Activated CD4-positive, alpha-beta T cell treated with anti-CD3 and anti-CD28 coated beads, Interleukin-2, amount 10 ng/mL, durations not matched to agents 24 days and 14 days (primary cell): ENCODE measurements around the gene DDX31. TPM values are rescaled to one million over a fixed set of nuclear protein-coding genes. Genes with fewer than 3 reads are reported as not detected.

ENCODE experiments used
- DNase-seq: peaks from one replicate; pipeline ENCODE4 v3.0.0; 2022
- H3K27ac Mint-ChIP-seq: one replicate; pipeline ENCODE4 v1.8.0; 2022; ENCODE audit warnings: mild to moderate bottlenecking, mixed read lengths
- H3K27me3 Mint-ChIP-seq: one replicate; pipeline ENCODE4 v1.8.0; 2022; ENCODE audit warnings: mixed read lengths
- H3K36me3 Mint-ChIP-seq: one replicate; pipeline ENCODE4 v1.8.0; 2022; ENCODE audit warnings: low read depth, mild to moderate bottlenecking, mixed read lengths
- H3K4me1 Mint-ChIP-seq: one replicate; pipeline ENCODE4 v1.8.0; 2021; ENCODE audit warnings: mixed read lengths
- H3K4me3 Mint-ChIP-seq: one replicate; pipeline ENCODE4 v1.8.0; 2022; ENCODE audit warnings: mild to moderate bottlenecking, moderate library complexity, mixed read lengths
- H3K9me3 Mint-ChIP-seq: one replicate; pipeline ENCODE4 v1.8.0; 2021; ENCODE audit warnings: mixed read lengths
- intact Hi-C: fragments of 100-400 bp; cut with micrococcal nuclease; formaldehyde crosslinking; loops from one replicate; pipeline ENCODE4 v1.15.1; 2023
- total RNA-seq: library from RNA; stranded (reverse); gene quantifications from 2 replicates; pipeline ENCODE4 v1.2.3, GENCODE V29; 2022

DDX31 gene
- total RNA-seq, 1 donor from 2014 or later: 31.8 TPM

DNA sequence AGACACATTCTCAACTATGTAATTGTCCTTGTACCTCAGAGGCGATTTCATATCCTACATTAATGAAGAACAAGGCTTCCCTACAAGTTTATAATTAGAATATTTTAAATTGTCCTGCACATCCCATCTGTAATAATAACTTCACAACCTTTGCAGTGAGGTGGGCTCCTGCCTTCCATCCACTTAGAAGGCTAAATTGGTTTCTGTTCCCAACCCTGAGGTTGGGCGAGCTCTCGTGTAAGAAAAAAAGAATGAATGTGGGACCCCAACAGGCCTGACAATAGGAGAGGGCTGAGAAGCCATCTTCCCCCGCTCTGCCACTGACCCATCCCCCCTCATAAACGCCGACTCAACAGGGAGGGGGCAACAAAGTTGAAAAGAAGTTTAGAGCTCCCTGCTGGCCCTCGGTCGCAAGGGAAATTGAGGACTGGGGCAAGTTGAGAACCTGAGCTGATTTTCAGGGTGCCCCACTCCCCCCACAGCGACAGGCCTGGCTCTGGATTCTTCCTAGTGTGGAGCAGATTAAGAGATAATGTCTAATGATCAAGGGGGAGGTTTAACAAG, 78.0 kb downstream of the DDX31 start:
- Mint-ChIP-seq H3K27me3 (peaks cover 40% of the 10 kb centered on the region), H3K36me3 (peaks cover 8% of the 10 kb centered on the region), H3K4me1 (no peaks in the 10 kb centered on the region), H3K9me3 (no peaks in the 10 kb centered on the region), H3K27ac (no peak overlapping the region), H3K4me3 (no peak overlapping the region)
- intact Hi-C loops: no loop called here
- DNase-seq: no peak

DNA sequence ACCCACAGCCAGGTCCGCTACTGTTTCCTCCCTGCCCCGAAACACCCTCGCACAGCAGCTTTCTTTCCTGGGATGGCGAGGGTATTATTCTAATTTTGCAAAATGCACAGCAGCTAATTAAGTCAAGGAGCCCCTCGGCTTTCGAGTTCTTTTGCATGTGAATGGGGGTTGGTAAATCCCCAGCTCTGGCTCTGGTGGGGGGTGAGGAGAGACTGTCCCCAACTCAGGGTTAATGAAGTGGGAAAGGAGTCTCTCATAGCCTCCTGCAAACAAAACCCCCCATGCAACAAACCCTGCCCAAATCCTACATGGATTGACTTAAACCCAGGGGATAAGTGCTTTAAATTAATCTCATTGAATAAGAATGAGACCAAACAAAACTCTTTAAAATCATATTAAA, 78.5 kb downstream of the DDX31 start:
- intact Hi-C loops: no loop called here
- H3K4me3 Mint-ChIP-seq: no peak overlapping the region
- H3K9me3 Mint-ChIP-seq: no peaks in the 10 kb centered on the region
- no peak overlapping the region for H3K27ac Mint-ChIP-seq
- DNase-seq: no peak
- peaks cover 8% of the 10 kb centered on the region for H3K36me3 Mint-ChIP-seq
- peaks cover 46% of the 10 kb centered on the region for H3K27me3 Mint-ChIP-seq
- H3K4me1 Mint-ChIP-seq: no peaks in the 10 kb centered on the region

DNA sequence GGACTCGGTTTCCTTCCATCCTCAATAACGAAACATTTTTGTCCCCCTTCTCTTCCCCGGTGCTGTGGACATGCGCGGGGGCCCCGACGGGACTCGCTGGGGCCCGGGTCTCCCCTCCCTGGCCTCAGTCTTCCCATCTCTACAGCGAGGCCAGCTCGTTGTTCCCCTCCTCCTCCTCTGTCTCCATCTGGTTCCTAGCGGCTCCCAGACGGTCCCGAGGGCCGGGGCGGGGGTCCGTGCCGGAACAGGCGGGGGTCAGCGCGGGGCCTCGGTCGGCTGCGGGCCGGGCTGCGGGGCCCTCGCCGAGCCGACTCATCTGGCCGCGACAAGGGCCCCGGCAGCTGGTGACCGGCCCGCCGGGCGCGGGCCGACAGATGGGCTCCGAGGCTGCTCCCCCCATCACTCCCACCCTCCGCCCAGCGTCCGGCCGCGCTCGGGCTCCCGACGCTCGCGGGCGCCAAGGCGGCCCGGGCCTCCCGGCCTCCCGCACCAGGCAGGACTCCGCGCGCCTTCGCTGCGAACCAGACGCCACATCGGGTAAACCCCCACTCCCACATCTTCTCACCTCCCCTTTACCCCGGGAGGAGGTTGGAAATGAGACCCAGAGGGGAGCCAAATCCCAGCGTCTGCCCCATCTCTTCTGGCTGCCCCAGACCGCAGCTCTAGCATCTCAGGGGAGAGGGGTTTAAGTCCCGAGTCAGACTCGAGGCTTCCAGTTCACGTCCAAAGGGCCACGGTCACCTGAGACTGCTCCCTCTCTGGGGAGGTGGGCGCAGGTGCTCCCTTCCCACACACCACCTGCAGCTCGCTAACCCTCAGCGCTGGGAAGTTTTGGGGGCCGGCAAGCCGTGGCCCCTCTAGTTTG, 79.2 kb downstream of the DDX31 start:
- H3K4me1 Mint-ChIP-seq: peaks cover 3% of the 10 kb centered on the region
- H3K9me3 Mint-ChIP-seq: no peaks in the 10 kb centered on the region
- intact Hi-C loops: no loop called here
- H3K36me3 Mint-ChIP-seq: peaks cover 6% of the 10 kb centered on the region
- DNase-seq: no peak
- H3K27ac Mint-ChIP-seq: no peak overlapping the region
- H3K4me3 Mint-ChIP-seq: no peak overlapping the region
- peaks cover 53% of the 10 kb centered on the region for H3K27me3 Mint-ChIP-seq

DNA sequence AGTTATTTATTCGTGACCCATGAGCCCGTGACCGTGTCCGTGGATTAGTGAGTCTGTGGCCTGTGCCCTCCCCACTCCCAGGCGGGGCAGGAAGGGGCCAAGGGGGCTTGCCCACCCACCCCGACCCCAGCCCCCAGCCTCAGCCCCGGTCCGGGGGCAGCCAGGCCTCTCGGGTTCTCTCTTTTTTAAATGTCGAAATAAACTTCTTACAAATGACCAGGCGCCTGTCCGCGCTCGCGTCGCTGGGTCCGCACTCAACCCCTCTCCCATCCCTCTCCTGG, 79.8 kb downstream of the DDX31 start:
- H3K4me1 Mint-ChIP-seq: peaks cover 3% of the 10 kb centered on the region
- intact Hi-C loops: no loop called here

DNA sequence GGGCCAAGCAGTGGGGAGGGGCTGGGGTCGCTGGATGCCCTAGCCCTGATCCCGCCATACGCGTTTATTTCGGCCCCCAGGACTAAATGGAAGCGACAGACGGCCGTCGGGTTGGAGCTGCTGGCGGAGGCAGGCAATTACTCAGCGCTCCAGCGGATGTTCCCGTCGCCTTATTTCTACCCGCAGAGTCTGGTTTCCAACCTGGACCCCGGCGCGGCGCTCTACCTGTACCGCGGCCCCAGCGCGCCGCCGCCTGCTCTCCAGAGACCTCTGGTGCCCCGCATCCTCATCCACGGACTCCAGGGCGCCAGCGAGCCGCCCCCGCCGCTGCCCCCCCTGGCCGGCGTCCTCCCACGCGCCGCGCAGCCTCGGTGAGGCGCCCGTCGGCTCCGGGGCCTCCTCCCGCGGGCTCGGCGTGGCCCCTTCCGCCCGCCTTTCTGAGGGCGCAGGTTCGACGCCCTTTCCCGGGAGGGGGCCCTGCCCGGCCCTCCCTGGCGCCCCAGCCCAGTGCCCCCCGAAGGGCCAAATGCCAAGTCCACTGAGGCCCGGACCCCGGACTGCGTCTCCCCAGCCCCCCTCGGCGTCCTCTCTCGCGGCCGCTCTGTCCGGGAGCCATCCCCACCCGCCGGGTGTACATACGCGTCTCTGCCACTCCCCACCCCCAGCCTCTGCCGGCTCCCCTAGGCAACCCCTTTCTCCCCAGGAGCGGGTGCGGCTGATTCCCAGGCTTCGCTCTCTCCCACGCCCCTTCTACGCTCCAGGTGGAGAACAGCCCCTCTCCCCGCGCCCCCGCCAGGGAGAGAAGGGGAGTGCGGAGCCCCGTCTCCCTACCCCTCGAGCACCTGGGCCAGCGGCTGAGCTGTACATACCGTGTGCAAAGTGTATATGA, 80.4 kb downstream of the DDX31 start:
- DNase-seq: no peak
- peaks cover 6% of the 10 kb centered on the region for H3K36me3 Mint-ChIP-seq
- peaks cover 3% of the 10 kb centered on the region for H3K4me1 Mint-ChIP-seq
- intact Hi-C loops: no loop called here
- peaks cover 63% of the 10 kb centered on the region for H3K27me3 Mint-ChIP-seq
- H3K9me3 Mint-ChIP-seq: no peaks in the 10 kb centered on the region
- H3K4me3 Mint-ChIP-seq: no peak overlapping the region
- no peak overlapping the region for H3K27ac Mint-ChIP-seq

More for the DNA sequence above, 79.8 kb downstream of the DDX31 start:
- Mint-ChIP-seq H3K9me3 (no peaks in the 10 kb centered on the region), H3K27me3 (peaks cover 57% of the 10 kb centered on the region), H3K36me3 (peaks cover 6% of the 10 kb centered on the region), H3K4me3 (no peak overlapping the region), H3K27ac (no peak overlapping the region)
- no peak for DNase-seq

DNA sequence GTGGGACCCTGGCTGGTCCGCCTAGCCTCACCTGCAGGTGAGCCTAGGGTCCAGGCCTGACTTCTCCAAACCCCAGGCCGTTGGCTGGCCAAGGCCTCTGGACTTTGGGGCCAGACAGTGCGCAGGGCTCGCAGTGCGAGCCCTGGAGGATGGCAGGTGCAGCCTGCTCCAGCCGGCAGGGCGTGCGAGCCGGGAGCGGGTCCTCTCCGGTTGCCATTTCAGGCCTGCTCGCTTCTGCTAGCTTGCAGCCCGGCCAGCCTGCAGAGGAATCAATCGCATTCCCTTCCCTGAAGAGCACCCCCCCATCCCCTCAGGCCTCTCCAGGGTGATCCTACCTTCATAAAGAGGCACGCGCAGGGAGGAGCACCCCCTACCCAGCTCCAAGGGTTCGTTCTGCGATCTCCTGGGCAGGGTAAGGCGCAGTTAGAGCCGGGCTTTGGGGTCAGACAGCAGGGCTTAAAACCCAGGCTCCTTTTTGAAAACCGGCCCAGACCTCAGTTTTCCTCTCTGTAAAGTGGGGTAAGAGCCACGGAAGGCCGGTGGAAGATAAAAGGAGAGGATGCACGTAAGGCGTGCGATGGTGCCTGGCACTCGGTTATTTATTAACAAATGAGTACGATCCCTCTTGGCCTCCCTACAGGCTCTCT, 81.2 kb downstream of the DDX31 start:
- no peak for DNase-seq
- intact Hi-C loops: no loop called here
- Mint-ChIP-seq H3K36me3 (peaks cover 4% of the 10 kb centered on the region), H3K9me3 (no peaks in the 10 kb centered on the region), H3K27ac (no peak overlapping the region), H3K4me3 (no peak overlapping the region), H3K4me1 (peaks cover 3% of the 10 kb centered on the region), H3K27me3 (peaks cover 68% of the 10 kb centered on the region)

DNA sequence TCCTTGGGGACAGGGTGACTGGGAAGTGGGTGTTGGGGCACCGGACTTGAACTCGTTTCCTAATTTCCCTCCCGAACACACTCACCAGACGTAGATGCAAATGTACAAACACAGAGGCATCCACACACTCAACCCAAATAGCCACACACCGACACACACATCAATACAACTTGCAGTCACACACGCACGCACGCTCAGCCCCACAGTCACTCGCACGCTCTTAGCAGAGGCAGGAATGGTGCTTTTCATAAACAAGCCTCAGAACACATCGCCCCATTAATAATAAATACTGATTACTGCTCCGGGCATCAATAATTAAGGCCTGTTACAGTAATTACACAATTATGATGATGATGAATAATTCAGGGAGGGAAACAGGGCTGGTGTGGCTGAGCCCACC, 81.7 kb downstream of the DDX31 start:
- no peak for DNase-seq
- Mint-ChIP-seq H3K4me3 (no peak overlapping the region), H3K27me3 (peaks cover 74% of the 10 kb centered on the region), H3K36me3 (peaks cover 2% of the 10 kb centered on the region), H3K4me1 (peaks cover 3% of the 10 kb centered on the region), H3K27ac (no peak overlapping the region), H3K9me3 (no peaks in the 10 kb centered on the region)
- intact Hi-C loops: no loop called here

DNA sequence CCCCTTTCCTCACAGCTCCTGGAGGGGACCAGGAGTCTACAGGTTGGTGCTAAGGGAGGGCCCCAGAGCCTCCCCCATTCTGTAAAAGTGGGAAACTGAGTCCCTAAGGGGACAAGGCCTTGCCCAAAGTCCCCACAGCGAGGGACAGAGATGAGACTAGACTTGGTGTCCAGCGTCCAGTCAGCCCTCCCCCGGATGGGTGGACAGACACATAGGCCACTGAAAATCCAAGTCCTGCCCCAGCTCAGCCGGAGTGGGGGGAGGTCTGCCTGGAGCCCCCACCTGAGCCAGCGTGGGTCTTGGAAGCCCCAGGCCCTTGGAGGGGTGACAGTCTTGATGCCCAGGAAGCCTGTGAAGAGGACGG, 82.2 kb downstream of the DDX31 start:
- Mint-ChIP-seq H3K4me1 (peaks cover 3% of the 10 kb centered on the region), H3K9me3 (no peaks in the 10 kb centered on the region), H3K36me3 (peaks cover 2% of the 10 kb centered on the region), H3K4me3 (no peak overlapping the region), H3K27me3 (peaks cover 76% of the 10 kb centered on the region), H3K27ac (no peak overlapping the region)
- intact Hi-C loops: no loop called here
- DNase-seq: no peak

DNA sequence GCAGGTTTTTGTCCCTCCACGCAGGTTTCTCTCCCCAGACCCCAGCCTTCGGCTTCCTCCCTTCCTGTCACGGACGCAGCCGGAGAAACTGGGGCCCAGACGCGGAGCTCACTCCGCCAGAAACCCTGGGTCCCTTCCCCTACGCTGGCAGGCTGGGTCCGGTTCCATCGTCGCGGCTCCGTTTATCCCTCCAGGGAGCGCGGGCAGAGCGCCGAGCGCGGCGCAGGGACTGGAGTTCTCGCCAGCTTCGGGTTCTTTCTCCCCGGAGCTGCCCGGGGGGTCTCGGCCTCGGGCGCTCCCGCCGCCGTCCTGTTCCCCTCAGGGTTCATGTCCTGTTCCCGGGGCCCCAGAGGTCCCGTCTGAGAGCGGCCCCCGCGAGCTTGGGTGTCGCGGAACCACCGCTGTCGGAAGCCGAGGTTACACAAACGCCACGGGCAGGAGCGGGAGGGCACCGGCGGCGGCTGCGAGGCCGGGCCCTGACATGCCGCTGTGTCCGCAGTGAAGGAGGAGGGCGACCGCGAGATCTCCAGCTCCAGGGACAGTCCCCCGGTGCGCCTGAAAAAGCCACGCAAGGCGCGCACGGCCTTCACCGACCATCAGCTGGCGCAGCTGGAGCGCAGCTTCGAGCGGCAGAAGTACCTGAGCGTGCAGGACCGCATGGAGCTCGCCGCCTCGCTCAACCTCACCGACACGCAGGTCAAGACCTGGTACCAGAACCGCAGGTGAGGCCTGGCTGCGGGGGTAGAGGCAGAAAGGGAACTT, 82.8 kb downstream of the DDX31 start:
- no peaks in the 10 kb centered on the region for H3K9me3 Mint-ChIP-seq
- peaks cover 72% of the 10 kb centered on the region for H3K27me3 Mint-ChIP-seq
- no peak overlapping the region for H3K27ac Mint-ChIP-seq
- peaks cover 3% of the 10 kb centered on the region for H3K4me1 Mint-ChIP-seq
- DNase-seq: no peak
- no peak overlapping the region for H3K4me3 Mint-ChIP-seq
- H3K36me3 Mint-ChIP-seq: peaks cover under 1% of the 10 kb centered on the region
- intact Hi-C loops: no loop called here

DNA sequence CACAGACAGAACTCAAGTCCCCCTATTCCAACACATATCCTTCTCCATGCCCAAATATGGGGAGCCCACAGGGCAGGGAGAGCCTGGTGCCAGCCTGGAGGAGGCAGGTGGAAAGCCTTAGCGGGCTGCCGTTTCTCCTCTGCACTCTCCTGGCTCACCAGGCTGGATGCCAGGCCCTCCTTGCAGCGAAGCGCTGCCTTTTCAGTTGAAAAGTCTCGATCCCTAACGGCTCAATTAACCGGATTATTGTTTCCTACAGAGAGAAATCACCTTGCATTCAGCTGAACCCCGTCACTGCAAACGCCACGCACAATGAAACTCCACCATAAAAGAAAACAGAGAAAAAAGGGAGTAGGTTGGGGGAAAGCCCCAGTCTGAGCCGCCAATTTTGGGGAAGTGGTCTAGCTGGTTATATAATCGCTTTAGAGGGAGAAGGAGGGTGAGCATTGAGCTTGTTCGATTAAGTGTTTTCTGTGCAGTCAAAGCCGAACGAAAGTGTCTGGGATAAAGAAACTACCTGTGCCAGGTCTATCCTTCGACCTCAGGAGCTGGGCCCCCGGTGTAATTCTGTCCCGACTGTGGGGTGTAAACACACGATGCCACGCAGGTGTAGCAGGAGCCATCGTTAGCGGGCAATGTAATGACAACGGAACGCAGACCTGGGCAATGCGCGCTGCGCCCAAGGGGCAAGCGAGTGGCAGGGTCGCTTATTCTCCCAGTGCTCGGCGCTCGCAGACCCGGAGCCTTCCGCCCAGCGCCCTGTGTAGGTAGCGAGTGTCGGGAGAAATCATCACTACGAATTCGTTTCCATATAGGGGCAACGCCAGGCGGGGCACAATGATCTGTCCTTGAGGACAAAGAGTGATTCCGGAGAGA, 83.6 kb downstream of the DDX31 start:
- peak overlapping the region; percentile 64 for H3K27ac Mint-ChIP-seq
- intact Hi-C loops: no loop called here
- no peak for DNase-seq
- H3K27me3 Mint-ChIP-seq: peaks cover 70% of the 10 kb centered on the region
- no peak overlapping the region for H3K4me3 Mint-ChIP-seq
- peaks cover 7% of the 10 kb centered on the region for H3K4me1 Mint-ChIP-seq
- no peaks in the 10 kb centered on the region for H3K9me3 Mint-ChIP-seq
- H3K36me3 Mint-ChIP-seq: no peaks in the 10 kb centered on the region

DNA sequence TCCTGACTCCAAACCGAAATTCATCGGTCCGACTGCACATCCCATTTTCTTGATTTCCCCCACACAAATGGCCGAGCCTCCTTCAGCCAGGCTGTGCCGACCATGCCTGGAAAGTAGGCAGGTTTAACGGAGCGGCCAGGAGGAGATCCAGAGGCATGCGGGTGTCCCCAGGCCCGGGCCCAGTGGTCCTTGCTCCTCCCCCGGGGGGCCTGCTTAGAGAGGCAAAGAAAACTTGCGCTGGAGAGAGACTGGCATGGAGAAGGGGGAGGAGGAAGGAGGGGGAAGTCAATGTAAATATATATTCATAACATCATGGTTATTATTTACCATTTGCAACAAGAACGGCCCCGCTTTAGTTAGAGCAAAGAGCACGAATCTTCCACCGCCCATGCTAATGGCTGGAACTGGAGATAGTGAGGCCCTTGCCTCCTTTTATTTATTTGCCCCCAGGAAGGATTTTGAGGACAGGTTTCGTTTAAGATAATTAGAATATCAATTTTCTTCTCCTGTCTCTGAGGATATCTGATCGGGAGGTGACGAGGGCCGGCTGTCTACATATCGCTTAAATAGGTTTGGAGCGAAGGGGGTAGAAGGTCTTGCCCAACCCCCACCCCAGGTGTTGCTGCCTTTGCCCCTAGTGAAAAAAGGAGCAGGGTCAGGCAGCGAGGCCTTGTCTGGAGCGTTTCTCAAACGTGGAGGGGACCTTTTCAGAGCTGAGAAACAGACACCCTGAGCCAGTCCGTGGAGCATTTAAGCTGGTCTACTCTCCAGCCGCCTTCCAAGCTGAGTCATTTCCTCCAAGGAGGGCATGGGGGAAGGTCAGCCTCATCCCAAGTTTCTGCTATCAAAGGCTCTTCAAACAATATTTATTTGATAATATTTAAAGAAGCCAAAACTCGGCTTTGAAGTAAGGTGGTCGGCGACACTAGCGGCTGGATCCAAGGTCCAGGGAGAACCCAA, 84.9 kb downstream of the DDX31 start:
- DNase-seq: no peak
- Mint-ChIP-seq H3K27me3 (peaks cover 69% of the 10 kb centered on the region), H3K27ac (peak overlapping the region; percentile 11), H3K9me3 (no peaks in the 10 kb centered on the region), H3K4me1 (peaks cover 8% of the 10 kb centered on the region), H3K36me3 (no peaks in the 10 kb centered on the region), H3K4me3 (no peak overlapping the region)
- intact Hi-C loops: no loop called here
